Gastrocnemius medialis (tissue), 4 donors: ENCODE measurements around the gene WSB1. TPM values are rescaled to one million over a fixed set of nuclear protein-coding genes. Genes with fewer than 3 reads are reported as not detected.

Experiments used
- ATAC-seq, 2 donors: fragments of 150-250 bp; one replicate each; pipeline ENCODE4 v1.9.1; 2016
- DNase-seq, 2 donors: peaks; one replicate each; pipeline ENCODE4 v3.0.0-alpha.2; 2019
- H3K27ac ChIP-seq, 4 donors: fragments of 200-600 bp; sonication (generic); 1 replicate in 1 of 4; 2 replicates in 3 of 4; pipeline ENCODE4 v1.5.1; 2016 to 2018; ENCODE audit warnings: mild to moderate bottlenecking in 2 of 4, moderate library complexity in 1 of 4
- H3K27me3 ChIP-seq, 3 donors: fragments of 200-600 bp; sonication (generic) in 2 of 3; 1 replicate in 1 of 3; 2 replicates in 2 of 3; pipeline versions ENCODE4 v1.5.1 to v1.6.0; 2016 to 2019; ENCODE audit warnings: mild to moderate bottlenecking in 1 of 3, moderate library complexity in 1 of 3
- H3K36me3 ChIP-seq, 2 donors: fragments of 200-600 bp; sonication (generic) in 1 of 2; one replicate each; pipeline ENCODE4 v1.5.1; 2017 to 2018
- H3K4me1 ChIP-seq, 2 donors: fragments of 200-600 bp; sonication (generic) in 1 of 2; one replicate each; pipeline ENCODE4 v1.5.1; 2016 to 2017; ENCODE audit warnings: mild to moderate bottlenecking in 2 of 2
- H3K4me3 ChIP-seq, 4 donors: fragments of 200-600 bp; sonication (generic) in 3 of 4; 1 replicate in 1 of 4; 2 replicates in 3 of 4; pipeline ENCODE4 v1.5.1; 2016 to 2019; ENCODE audit warnings: mild to moderate bottlenecking in 2 of 4
- H3K9me3 ChIP-seq, 3 donors: fragments of 200-600 bp; sonication (generic) in 2 of 3; 1 replicate in 1 of 3; 2 replicates in 2 of 3; pipeline ENCODE4 v1.5.1; 2016 to 2019
- CTCF ChIP-seq, 5 experiments: fragments of 450-650 bp in 3 of 5; fragments of 200-600 bp in 2 of 5; sonication (generic) in 2 of 5; IDR thresholded peaks in 4 of 5; conservative IDR thresholded peaks in 1 of 5; 1 replicate in 4 of 5; 2 replicates in 1 of 5; pipeline ENCODE4 v1.5.1; 2016 to 2019; ENCODE audit warnings: antibody characterized with exemption in 5 of 5, mild to moderate bottlenecking in 3 of 5, moderate library complexity in 3 of 5
- POLR2A ChIP-seq, 2 donors: fragments of 450-650 bp; IDR thresholded peaks; one replicate each; pipeline ENCODE4 v1.6.1; 2017; ENCODE audit warnings: antibody characterized with exemption in 2 of 2, mild to moderate bottlenecking in 2 of 2, moderate library complexity in 2 of 2
- in situ Hi-C, 4 donors: fragments of 200-750 bp; cut with MboI; loops; one replicate each; pipeline versions ENCODE4 v1.15.0 to v1.8.0; 2017; ENCODE audit warnings: low sequenced_read_pairs in 4 of 4
- intact Hi-C: fragments of 100-400 bp; cut with DNase I; formaldehyde crosslinking; loops from one replicate; pipeline ENCODE4 v1.15.1; 2023; ENCODE audit warnings: low total_unique reads
- total RNA-seq, 4 donors: library from RNA; depleted of rRNA; stranded (reverse); fragments of >200 nt; gene quantifications; one replicate each; pipeline versions ENCODE4 v1.1.0 to v1.2.3, GENCODE V29; 2016

WSB1 gene
- total RNA-seq, 4 donors from 2014 or later = 15.8 to 48.1 (median 20.4) TPM

- Histone ChIP-seq H3K4me3 (no peak overlapping the region), H3K27me3 (no peaks in the 10 kb centered on the region), H3K4me1 (peaks cover 23 to 24% of the 10 kb centered on the region in 2 donors), H3K27ac (no peak overlapping the region), H3K9me3 (no peaks in the 10 kb centered on the region), H3K36me3 (no peaks in the 10 kb centered on the region)
- DNase-seq (no peak), ATAC-seq (no peak)
- no peak for TF ChIP-seq POLR2A (IDR thresholded peaks at IDR 0.05)
- no peak for TF ChIP-seq CTCF (IDR thresholded peaks at IDR 0.05 in 4 of 5, conservative IDR thresholded peaks at IDR 0.05 in 1 of 5)
- intact Hi-C loops (no loop called here), in situ Hi-C loops (loop anchor here in 1 of 4 donors (10.0 kb wide), 1 partner anchor 91 kb away; no protein-coding TSS in a partner anchor)
Measured at GRCh38 chr17:27336184-27336583, 42.3 kb downstream of the WSB1 start.

GRCh38 chr17:27338536-27338985, 44.6 kb downstream of the WSB1 start:
- Histone ChIP-seq H3K9me3 (no peaks in the 10 kb centered on the region), H3K36me3 (no peaks in the 10 kb centered on the region), H3K4me1 (peaks cover 14 to 20% of the 10 kb centered on the region in 2 donors), H3K4me3 (no peak overlapping the region), H3K27me3 (no peaks in the 10 kb centered on the region), H3K27ac (no peak overlapping the region)
- intact Hi-C loops = no loop called here
- TF ChIP-seq POLR2A (IDR thresholded peaks at IDR 0.05) = no peak
- no peak for TF ChIP-seq CTCF (IDR thresholded peaks at IDR 0.05 in 4 of 5, conservative IDR thresholded peaks at IDR 0.05 in 1 of 5)
- in situ Hi-C loops = loop anchor here in 1 of 4 donors (10.0 kb wide), 1 partner anchor 94 kb away; no protein-coding TSS in a partner anchor
- ATAC-seq = no peak
- DNase-seq = no peak

GRCh38 chr17:27339198-27339835, 45.4 kb downstream of the WSB1 start:
- Histone ChIP-seq H3K27me3 (no peaks in the 10 kb centered on the region), H3K9me3 (no peaks in the 10 kb centered on the region), H3K4me1 (peaks cover 8 to 12% of the 10 kb centered on the region in 2 donors), H3K27ac (no peak overlapping the region), H3K4me3 (no peak overlapping the region), H3K36me3 (no peaks in the 10 kb centered on the region)
- DNase-seq = no peak
- TF ChIP-seq CTCF (IDR thresholded peaks at IDR 0.05 in 4 of 5, conservative IDR thresholded peaks at IDR 0.05 in 1 of 5) = no peak
- no peak for TF ChIP-seq POLR2A (IDR thresholded peaks at IDR 0.05)
- intact Hi-C loops = no loop called here
- no peak for ATAC-seq
- in situ Hi-C loops = loop anchor here in 1 of 4 donors (10.0 kb wide), 1 partner anchor 95 kb away; no protein-coding TSS in a partner anchor

GRCh38 chr17:27339836-27340550, 46.1 kb downstream of the WSB1 start:
- in situ Hi-C loops (loop anchor here in 1 of 4 donors (10.0 kb wide), 1 partner anchor 95 kb away; no protein-coding TSS in a partner anchor), intact Hi-C loops (no loop called here)
- Histone ChIP-seq H3K27me3 (no peaks in the 10 kb centered on the region), H3K9me3 (no peaks in the 10 kb centered on the region), H3K36me3 (no peaks in the 10 kb centered on the region), H3K4me3 (no peak overlapping the region), H3K4me1 (peaks cover 8 to 10% of the 10 kb centered on the region in 2 donors), H3K27ac (no peak overlapping the region)
- TF ChIP-seq POLR2A (IDR thresholded peaks at IDR 0.05) (no peak), CTCF (IDR thresholded peaks at IDR 0.05 in 4 of 5, conservative IDR thresholded peaks at IDR 0.05 in 1 of 5) (no peak)
- DNase-seq (no peak), ATAC-seq (no peak)
